ENCODE measurements around the gene HOXD12.

HOXD12 gene, protein sequence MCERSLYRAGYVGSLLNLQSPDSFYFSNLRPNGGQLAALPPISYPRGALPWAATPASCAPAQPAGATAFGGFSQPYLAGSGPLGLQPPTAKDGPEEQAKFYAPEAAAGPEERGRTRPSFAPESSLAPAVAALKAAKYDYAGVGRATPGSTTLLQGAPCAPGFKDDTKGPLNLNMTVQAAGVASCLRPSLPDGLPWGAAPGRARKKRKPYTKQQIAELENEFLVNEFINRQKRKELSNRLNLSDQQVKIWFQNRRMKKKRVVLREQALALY

DNA sequence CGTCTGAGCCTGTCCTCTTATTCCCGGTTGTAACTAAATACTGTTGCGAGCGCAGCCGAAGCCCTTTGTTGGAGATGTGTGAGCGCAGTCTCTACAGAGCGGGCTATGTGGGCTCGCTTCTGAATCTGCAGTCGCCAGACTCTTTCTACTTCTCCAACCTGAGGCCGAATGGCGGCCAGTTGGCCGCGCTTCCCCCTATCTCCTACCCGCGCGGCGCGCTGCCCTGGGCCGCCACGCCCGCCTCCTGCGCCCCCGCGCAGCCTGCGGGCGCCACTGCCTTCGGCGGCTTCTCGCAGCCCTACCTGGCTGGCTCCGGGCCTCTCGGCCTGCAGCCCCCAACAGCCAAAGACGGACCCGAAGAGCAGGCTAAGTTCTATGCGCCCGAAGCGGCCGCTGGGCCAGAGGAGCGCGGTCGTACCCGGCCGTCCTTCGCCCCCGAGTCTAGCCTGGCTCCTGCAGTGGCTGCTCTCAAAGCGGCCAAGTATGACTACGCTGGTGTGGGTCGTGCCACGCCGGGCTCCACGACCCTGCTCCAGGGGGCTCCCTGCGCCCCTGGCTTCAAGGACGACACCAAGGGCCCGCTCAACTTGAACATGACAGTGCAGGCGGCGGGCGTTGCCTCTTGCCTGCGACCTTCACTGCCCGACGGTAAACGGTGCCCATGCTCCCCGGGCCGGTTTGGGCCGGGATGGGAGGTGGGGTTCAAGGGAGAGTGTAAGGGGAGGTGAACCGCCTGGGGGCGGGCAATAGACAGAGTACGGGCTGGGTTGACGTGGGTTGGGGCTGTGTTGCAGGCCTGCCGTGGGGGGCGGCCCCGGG is at the start of gene HOXD12:
Gene HOXD12, plus strand, starts transcription at position 68 of the 819 bp plus-strand sequence. Its CDS starts 7 bp downstream, at position 75.
- DNase-seq (ENCODE audit: low read depth) = no peak

- DNase-seq (ENCODE audit: low read depth) = no peak
Observed at GRCh38 chr2:176056406-176056805, 43.2 kb upstream of the HOXD12 start.

DNA sequence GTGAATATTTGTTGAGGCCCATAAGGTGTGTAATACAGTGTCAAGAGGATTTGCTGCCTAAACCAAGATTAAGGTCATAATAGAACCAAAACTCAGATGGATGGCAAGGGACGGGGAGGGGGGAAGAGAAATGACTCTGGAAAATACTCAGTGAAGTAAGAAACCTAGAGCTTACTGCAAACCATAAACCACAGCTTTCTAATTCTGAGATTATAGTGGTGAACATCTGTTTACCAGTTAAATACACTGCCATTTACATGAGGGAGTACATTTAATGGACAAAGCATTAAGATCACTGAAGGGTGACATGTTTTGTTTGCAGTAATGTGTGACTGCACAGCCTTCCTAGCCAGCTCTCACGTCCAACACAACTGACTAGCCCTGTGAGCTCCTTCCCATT is 35.6 kb upstream of the HOXD12 start:
- DNase-seq (ENCODE audit: low read depth) = no peak

- DNase-seq (ENCODE audit: low read depth) = no peak
Observed at GRCh38 chr2:176066645-176067588, 32.7 kb upstream of the HOXD12 start.

GRCh38 chr2:176067589-176068418 is 31.8 kb upstream of the HOXD12 start:
- no peak for DNase-seq (ENCODE audit: low read depth)

DNA sequence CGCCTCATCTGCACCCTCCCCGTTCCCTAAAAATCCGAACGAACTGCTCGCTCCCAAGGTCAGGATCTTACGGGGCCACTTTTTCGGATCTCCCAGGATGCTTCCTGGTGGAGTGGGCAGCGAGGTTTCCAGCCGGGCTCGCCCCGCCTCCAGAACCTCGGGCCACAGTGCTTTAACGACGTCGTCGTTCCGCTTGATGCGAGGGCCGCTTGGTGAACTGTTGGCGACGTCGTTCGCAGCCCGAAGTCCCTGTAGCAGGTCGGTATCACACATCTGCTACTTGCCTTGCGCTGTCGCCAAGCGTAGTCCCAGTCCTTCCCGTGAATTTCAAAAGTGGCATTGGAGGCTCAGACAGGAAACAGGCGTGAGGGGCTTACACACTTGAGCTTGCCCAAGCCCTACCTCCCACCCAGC is 31.2 kb upstream of the HOXD12 start:
- DNase-seq (ENCODE audit: low read depth) = no peak

DNA sequence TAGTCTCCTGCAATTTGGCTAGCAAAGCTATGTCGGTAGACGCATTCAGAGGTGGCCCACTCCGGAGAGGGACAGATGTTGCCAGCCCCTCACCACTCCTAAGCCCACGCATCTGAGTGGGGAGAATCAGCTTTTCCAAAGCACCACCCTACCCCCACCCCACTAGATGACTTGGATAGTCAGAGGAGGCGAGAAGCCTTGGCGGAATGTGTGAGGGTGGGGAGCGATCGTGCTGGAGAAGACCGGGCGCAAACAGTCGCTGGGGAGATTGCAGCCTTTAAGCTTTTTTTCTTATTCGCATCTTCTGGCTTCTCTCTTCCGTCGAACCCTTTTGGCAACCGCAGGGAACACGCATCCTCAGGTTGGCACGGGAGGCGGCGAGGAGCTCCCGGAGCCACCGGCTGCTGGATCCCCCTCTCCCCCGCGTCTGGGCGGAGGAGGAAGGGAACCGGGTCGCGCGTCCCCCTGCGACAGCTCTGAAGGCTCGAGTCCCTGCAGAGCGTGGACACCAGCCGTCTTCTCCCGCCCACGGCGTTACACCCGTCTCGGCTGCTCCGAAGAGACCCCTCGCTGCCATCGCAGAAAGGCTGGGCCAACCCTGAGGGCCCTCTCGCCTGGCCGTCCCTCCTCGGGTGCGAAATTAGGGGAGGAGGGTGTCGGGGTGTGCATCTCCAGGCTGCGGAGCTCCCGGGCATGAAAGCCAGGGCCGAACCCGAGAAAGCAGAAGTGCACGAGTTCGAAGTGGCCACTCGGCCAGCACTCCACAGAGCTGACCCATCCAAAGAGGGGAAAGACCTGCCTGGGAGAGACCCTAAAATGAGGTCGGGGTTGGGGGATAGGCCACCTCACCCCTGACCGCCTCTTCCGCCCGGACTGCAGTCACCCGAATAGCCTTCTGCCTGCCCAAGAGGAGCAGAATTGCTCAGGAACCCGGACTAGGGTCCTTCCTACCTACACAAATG is 28.0 kb upstream of the HOXD12 start:
- DNase-seq (ENCODE audit: low read depth) = no peak

GRCh38 chr2:176072292-176072669 is 27.3 kb upstream of the HOXD12 start:
- DNase-seq (ENCODE audit: low read depth) = no peak

DNA sequence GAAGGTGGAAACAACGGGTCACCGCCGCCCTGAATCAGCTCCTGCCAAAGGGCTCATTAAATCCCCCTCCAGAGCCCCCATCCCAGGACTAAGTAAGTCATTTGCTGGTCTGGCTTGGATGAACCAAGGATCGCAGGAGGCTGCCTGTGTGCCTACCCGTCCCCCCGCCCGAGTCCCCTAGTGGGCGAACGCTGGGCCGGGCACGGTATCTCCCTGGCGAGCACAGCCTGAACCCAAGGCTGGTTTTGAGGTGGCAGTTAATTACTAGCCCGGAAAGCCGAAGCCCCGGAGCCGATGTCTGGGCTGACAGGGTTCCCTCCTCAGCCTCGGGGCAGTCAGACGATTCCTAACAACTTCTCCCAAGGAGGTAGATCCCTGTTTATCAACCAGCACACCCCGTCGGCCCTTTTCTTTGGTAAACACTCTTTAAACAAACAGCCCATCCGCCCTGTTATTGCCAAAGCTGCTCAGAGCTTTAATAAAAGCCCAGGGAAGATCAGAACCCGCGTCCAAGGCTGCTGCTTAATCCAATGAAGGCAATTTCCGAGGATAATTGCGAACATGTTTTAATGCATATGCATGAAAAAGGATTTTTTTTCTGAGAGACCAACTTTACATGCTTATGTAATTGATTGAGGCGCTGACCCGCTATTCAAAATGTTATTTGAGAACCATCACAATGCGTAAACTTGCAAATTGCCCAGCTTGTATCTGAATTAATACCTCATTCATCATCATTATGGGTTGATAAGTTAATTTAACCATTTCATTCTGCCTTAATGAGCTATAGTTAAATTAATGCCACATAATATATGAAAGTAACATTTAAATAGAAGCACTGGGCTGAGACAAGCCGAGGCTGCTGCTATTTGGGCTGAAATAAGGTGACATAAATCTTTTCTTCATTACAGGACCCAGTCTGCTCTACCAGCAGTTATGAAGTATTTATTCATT is 26.4 kb upstream of the HOXD12 start:
- DNase-seq (ENCODE audit: low read depth) = no peak

DNA sequence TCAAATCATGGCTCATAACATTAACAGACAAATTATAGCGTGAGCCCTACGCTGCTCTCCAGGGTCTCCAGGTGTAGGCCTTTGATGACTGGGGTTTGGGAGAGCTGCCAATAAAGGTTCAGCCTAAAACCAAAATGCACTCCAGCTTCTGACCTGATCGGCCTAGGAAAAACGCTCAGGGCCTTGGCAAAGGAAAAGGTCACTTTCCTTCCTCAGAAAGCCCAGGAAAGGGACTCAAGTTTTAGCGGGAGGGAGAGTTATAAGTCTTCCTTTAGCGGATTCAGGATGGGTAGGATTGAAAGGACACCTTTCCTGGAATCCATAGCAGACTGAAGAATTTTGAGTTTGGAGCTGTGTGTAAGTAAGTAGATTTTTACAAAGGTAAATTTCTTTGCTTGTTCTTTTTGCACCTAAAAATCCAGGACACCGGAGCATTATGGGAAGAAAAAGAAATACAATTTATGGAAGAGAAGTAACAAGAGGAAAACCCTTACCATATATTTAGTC is 24.6 kb upstream of the HOXD12 start:
- DNase-seq (ENCODE audit: low read depth) = no peak

GRCh38 chr2:176075481-176075880 is 24.1 kb upstream of the HOXD12 start:
- no peak for DNase-seq (ENCODE audit: low read depth)

- no peak for DNase-seq (ENCODE audit: low read depth)
Observed at GRCh38 chr2:176076063-176076462, 23.5 kb upstream of the HOXD12 start.

GRCh38 chr2:176076796-176077195 is 22.8 kb upstream of the HOXD12 start:
- DNase-seq (ENCODE audit: low read depth) = no peak

- no peak for DNase-seq (ENCODE audit: low read depth)
Observed at GRCh38 chr2:176078541-176079284, 20.9 kb upstream of the HOXD12 start.

- no peak for DNase-seq (ENCODE audit: low read depth)
Observed at GRCh38 chr2:176079285-176079830, 20.2 kb upstream of the HOXD12 start.

GRCh38 chr2:176079831-176080539 is 19.6 kb upstream of the HOXD12 start:
- no peak for DNase-seq (ENCODE audit: low read depth)
